Measurements from ENCODE around the gene SPOCK1. TPM values are rescaled to one million over a fixed set of nuclear protein-coding genes. Genes with fewer than 3 reads are reported as not detected.

Gene SPOCK1
- polyA plus RNA-seq, 3 donors: 1.8 to 5.7 (median 2.1) TPM

GRCh38 chr5:137194300-137194699 is 304.8 kb downstream of the SPOCK1 start:
- H3K36me3 ChIP-seq (replicated peaks in 1 of 2; ENCODE audit: control insufficient read depth in 1 of 2, insufficient read depth in 2 of 2, low read length in 2 of 2): no peaks in the 10 kb centered on the region
- no peaks in the 10 kb centered on the region for H4K20me1 ChIP-seq (ENCODE audit: insufficient read depth, low read length)
- 76% methylated on average over 6 of the region's 8 CpGs for WGBS (ENCODE audit: insufficient coverage)
- TF ChIP-seq CTCF (IDR thresholded peaks at IDR 0.05): no peak
- H2AFZ ChIP-seq (ENCODE audit: insufficient read depth, low read depth, low read length, poor library complexity, severe bottlenecking): no peak overlapping the region
- Mint-ChIP-seq H3K4me3 (no peak overlapping the region), H3K27me3 (ENCODE audit: low read depth in 3 of 3) (peaks cover 0 to 4% (median 2%) of the 10 kb centered on the region in 3 donors), H3K4me1 (no peaks in the 10 kb centered on the region), H3K36me3 (no peaks in the 10 kb centered on the region), H3K9me3 (peaks cover 0 to 8% (median 0%) of the 10 kb centered on the region in 7 donors), H3K27ac (no peak overlapping the region)
- no peak overlapping the region for H3K27ac ChIP-seq (ENCODE audit: low read depth in 1 of 2, low read length in 2 of 2)
- H3K27me3 ChIP-seq (ENCODE audit: control insufficient read depth in 2 of 2, insufficient read depth in 2 of 2, low read length in 2 of 2): no peaks in the 10 kb centered on the region
- H3K9ac ChIP-seq (ENCODE audit: insufficient read depth, low read length, poor library complexity, severe bottlenecking): no peak overlapping the region
- H3K9me3 ChIP-seq (replicated peaks in 1 of 2; ENCODE audit: control insufficient read depth in 1 of 2, insufficient read depth in 1 of 2, low read length in 2 of 2): no peaks in the 10 kb centered on the region
- H3K4me1 ChIP-seq (ENCODE audit: control insufficient read depth in 1 of 2, insufficient read depth in 2 of 2, low read length in 2 of 2): no peaks in the 10 kb centered on the region
- intact Hi-C loops (cut with micrococcal nuclease): no loop called here
- no peak overlapping the region for H3K4me3 ChIP-seq (replicated peaks in 1 of 3; ENCODE audit: low read depth in 2 of 3, low read length in 3 of 3)
- H3K79me2 ChIP-seq (ENCODE audit: insufficient read depth, low read length): no peaks in the 10 kb centered on the region
- no peak overlapping the region for H3K4me2 ChIP-seq (replicated peaks; ENCODE audit: extremely low read depth, low read length, poor library complexity, severe bottlenecking)
- no peak for DNase-seq

GRCh38 chr5:137192293-137192743 is 306.8 kb downstream of the SPOCK1 start:
- H3K4me1 Mint-ChIP-seq: no peaks in the 10 kb centered on the region
- TF ChIP-seq CTCF (IDR thresholded peaks at IDR 0.05): no peak

More at GRCh38 chr5:137192293-137192743, 306.8 kb downstream of the SPOCK1 start:
- Mint-ChIP-seq H3K27me3 (ENCODE audit: low read depth in 3 of 3) (peaks cover 0 to 5% (median 4%) of the 10 kb centered on the region in 3 donors), H3K9me3 (peaks cover 0 to 8% (median 1%) of the 10 kb centered on the region in 7 donors), H3K4me3 (no peak overlapping the region), H3K36me3 (no peaks in the 10 kb centered on the region), H3K27ac (no peak overlapping the region)
- no peaks in the 10 kb centered on the region for H3K36me3 ChIP-seq (replicated peaks in 1 of 2; ENCODE audit: control insufficient read depth in 1 of 2, insufficient read depth in 2 of 2, low read length in 2 of 2)
- no peak for DNase-seq
- intact Hi-C loops (cut with micrococcal nuclease): no loop called here
- no peak overlapping the region for H3K4me3 ChIP-seq (replicated peaks in 1 of 3; ENCODE audit: low read depth in 2 of 3, low read length in 3 of 3)
- no peaks in the 10 kb centered on the region for H3K79me2 ChIP-seq (ENCODE audit: insufficient read depth, low read length)
- no peaks in the 10 kb centered on the region for H3K9me3 ChIP-seq (replicated peaks in 1 of 2; ENCODE audit: control insufficient read depth in 1 of 2, insufficient read depth in 1 of 2, low read length in 2 of 2)
- no peaks in the 10 kb centered on the region for H3K27me3 ChIP-seq (ENCODE audit: control insufficient read depth in 2 of 2, insufficient read depth in 2 of 2, low read length in 2 of 2)
- H4K20me1 ChIP-seq (ENCODE audit: insufficient read depth, low read length): no peaks in the 10 kb centered on the region
- H2AFZ ChIP-seq (ENCODE audit: insufficient read depth, low read depth, low read length, poor library complexity, severe bottlenecking): no peak overlapping the region
- H3K27ac ChIP-seq (ENCODE audit: low read depth in 1 of 2, low read length in 2 of 2): no peak overlapping the region
- no peaks in the 10 kb centered on the region for H3K4me1 ChIP-seq (ENCODE audit: control insufficient read depth in 1 of 2, insufficient read depth in 2 of 2, low read length in 2 of 2)
- H3K9ac ChIP-seq (ENCODE audit: insufficient read depth, low read length, poor library complexity, severe bottlenecking): no peak overlapping the region
- WGBS (ENCODE audit: insufficient coverage): no CpG with 5 or more reads among the region's 3 CpGs
- no peak overlapping the region for H3K4me2 ChIP-seq (replicated peaks; ENCODE audit: extremely low read depth, low read length, poor library complexity, severe bottlenecking)
